Measurements from ENCODE around the gene RAPGEF3.

The RAPGEF3 gene, protein sequence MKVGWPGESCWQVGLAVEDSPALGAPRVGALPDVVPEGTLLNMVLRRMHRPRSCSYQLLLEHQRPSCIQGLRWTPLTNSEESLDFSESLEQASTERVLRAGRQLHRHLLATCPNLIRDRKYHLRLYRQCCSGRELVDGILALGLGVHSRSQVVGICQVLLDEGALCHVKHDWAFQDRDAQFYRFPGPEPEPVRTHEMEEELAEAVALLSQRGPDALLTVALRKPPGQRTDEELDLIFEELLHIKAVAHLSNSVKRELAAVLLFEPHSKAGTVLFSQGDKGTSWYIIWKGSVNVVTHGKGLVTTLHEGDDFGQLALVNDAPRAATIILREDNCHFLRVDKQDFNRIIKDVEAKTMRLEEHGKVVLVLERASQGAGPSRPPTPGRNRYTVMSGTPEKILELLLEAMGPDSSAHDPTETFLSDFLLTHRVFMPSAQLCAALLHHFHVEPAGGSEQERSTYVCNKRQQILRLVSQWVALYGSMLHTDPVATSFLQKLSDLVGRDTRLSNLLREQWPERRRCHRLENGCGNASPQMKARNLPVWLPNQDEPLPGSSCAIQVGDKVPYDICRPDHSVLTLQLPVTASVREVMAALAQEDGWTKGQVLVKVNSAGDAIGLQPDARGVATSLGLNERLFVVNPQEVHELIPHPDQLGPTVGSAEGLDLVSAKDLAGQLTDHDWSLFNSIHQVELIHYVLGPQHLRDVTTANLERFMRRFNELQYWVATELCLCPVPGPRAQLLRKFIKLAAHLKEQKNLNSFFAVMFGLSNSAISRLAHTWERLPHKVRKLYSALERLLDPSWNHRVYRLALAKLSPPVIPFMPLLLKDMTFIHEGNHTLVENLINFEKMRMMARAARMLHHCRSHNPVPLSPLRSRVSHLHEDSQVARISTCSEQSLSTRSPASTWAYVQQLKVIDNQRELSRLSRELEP

GRCh38 chr12:47758834-47759690 is at the start of gene RAPGEF3:
TSS of gene RAPGEF3 (minus strand) at chr12:47758880. CDS start at chr12:47758556, 324 bp downstream.
- no peaks in the 10 kb centered on the region for H3K9me3 ChIP-seq (replicated peaks in 1 of 11)
- no peak for TF ChIP-seq Cebpa-rat (IDR thresholded peaks at IDR 0.05)
- H3K4me2 ChIP-seq, result peak within 1 kb of the TSS; percentile 94 to 100 (median 97)
- no peaks in the 10 kb centered on the region for H4K20me1 ChIP-seq
- H3K27ac ChIP-seq, result peak within 1 kb of the TSS; percentile 66 to 88 (median 80); a peak in 21 of 22 replicates
- H3K36me3 ChIP-seq, result no peaks in the 10 kb centered on the region
- H3K4me3 ChIP-seq, result peak within 1 kb of the TSS; percentile 54 to 73 (median 62)
- no peaks in the 10 kb centered on the region for H3K27me3 ChIP-seq
- peaks cover 65 to 93% (median 86%) of the 10 kb centered on the region in 10 experiments for H3K4me1 ChIP-seq
- peak within 1 kb of the TSS; percentile 66 to 83 (median 77) for H3K9ac ChIP-seq

DNA sequence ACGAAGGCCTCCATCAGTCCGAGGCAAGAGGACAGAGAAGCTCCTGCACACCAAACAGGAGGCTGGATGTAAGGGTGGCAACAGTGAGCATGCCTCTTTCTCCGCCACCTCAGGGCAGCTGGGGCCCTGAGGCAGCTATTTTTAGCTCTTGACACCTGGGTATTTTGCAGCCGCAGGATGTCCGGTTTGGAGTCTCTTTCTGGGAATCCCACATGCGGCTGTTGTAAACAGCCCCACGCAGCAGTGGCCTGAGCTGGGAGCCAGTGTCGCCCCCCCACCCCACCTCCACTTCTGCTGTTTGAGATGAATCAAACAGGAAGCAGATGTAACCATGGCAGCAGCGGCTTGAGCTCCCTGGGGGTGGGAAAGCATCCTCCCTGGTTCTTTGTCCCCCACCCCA is 49.4 kb upstream of the RAPGEF3 start:
- Histone ChIP-seq H3K27me3 (no peaks in the 10 kb centered on the region), H3K9me3 (replicated peaks in 1 of 11) (no peaks in the 10 kb centered on the region), H3K9ac (peak overlapping the region; percentile 75 to 91 (median 80)), H3K27ac (peak overlapping the region; percentile 59 to 98 (median 96); a peak in 21 of 22 replicates), H3K4me3 (peak overlapping the region in 9 of 10 experiments; percentile 3 to 57 (median 46); a peak in 15 of 20 replicates), H4K20me1 (peaks cover 0 to 93% (median 88%) of the 10 kb centered on the region in 11 experiments; a peak in 19 of 22 replicates), H3K4me1 (peaks cover 97 to 98% (median 98%) of the 10 kb centered on the region in 10 experiments), H3K4me2 (peak overlapping the region; percentile 90 to 100 (median 99)), H3K36me3 (peaks cover 0 to 40% (median 29%) of the 10 kb centered on the region in 11 experiments; a peak in 15 of 22 replicates)
- TF ChIP-seq Cebpa-rat (IDR thresholded peaks at IDR 0.05), result no peak

GRCh38 chr12:47807338-47807737 is 48.7 kb upstream of the RAPGEF3 start:
- Histone ChIP-seq H3K36me3 (peaks cover 0 to 45% (median 29%) of the 10 kb centered on the region in 11 experiments; a peak in 15 of 22 replicates), H3K4me2 (peak overlapping the region; percentile 90 to 100 (median 99)), H3K4me1 (peaks cover 100% of the 10 kb centered on the region in 10 experiments), H3K9me3 (replicated peaks in 1 of 11) (no peaks in the 10 kb centered on the region), H3K27ac (peak overlapping the region in 10 of 11 experiments; percentile 84 to 98 (median 96); a peak in 21 of 22 replicates), H3K27me3 (no peaks in the 10 kb centered on the region), H3K4me3 (peak overlapping the region in 5 of 10 experiments; percentile 33 to 57 (median 48); a peak in 6 of 20 replicates), H4K20me1 (peaks cover 0 to 98% (median 93%) of the 10 kb centered on the region in 11 experiments; a peak in 19 of 22 replicates), H3K9ac (peak overlapping the region in 10 of 11 experiments; percentile 75 to 91 (median 80); a peak in 20 of 22 replicates)
- no peak for TF ChIP-seq Cebpa-rat (IDR thresholded peaks at IDR 0.05)

DNA sequence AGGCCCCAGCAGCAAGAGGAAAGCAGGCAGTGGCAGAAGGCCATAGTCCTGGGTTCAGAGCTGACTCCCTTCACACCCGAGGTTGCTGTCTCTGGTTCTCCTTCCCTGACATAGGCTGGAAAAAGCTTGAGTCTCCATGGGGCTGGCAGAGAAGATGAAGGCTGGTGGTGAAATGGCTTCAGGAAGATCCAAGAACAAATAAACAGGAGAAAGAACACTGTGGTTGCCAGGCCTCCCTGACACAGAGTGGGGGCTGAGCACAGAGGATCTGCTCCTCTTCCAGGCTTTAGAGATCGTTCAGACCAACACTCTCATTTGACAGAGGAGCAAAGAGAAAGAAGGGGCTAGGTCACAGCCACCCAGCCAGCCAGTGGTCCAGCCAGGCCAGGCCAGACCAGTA is 46.7 kb upstream of the RAPGEF3 start:
- no peak for TF ChIP-seq Cebpa-rat (IDR thresholded peaks at IDR 0.05)
- Histone ChIP-seq H3K36me3 (peaks cover 0 to 56% (median 36%) of the 10 kb centered on the region in 11 experiments; a peak in 16 of 22 replicates), H3K4me1 (peaks cover 100% of the 10 kb centered on the region in 10 experiments), H3K9ac (peak overlapping the region in 9 of 11 experiments; percentile 7 to 79 (median 40); a peak in 14 of 22 replicates), H3K27ac (peak overlapping the region in 10 of 11 experiments; percentile 8 to 98 (median 40); a peak in 15 of 22 replicates), H4K20me1 (peaks cover 0 to 99% (median 96%) of the 10 kb centered on the region in 11 experiments; a peak in 19 of 22 replicates), H3K9me3 (replicated peaks in 1 of 11) (no peaks in the 10 kb centered on the region), H3K4me2 (peak overlapping the region; percentile 90 to 100 (median 99)), H3K27me3 (no peaks in the 10 kb centered on the region), H3K4me3 (no peak overlapping the region)

GRCh38 chr12:47804171-47804570 is 45.5 kb upstream of the RAPGEF3 start:
- H3K27ac ChIP-seq, result peak overlapping the region in 5 of 11 experiments; percentile 8 to 80 (median 78); a peak in 8 of 22 replicates
- peak overlapping the region in 7 of 11 experiments; percentile 12 to 79 (median 64); a peak in 9 of 22 replicates for H3K9ac ChIP-seq
- peaks cover 100% of the 10 kb centered on the region in 10 experiments for H3K4me1 ChIP-seq
- no peak for TF ChIP-seq Cebpa-rat (IDR thresholded peaks at IDR 0.05)
- 0 out of 20 replicates have a peak overlapping the region, but pooled peaks of 1 of the 10 experiments have one; percentile 3 for H3K4me3 ChIP-seq
- H3K27me3 ChIP-seq, result no peaks in the 10 kb centered on the region
- peaks cover 4 to 100% (median 99%) of the 10 kb centered on the region in 11 experiments; a peak in 20 of 22 replicates for H4K20me1 ChIP-seq
- no peaks in the 10 kb centered on the region for H3K9me3 ChIP-seq (replicated peaks in 1 of 11)
- peaks cover 3 to 66% (median 44%) of the 10 kb centered on the region in 11 experiments; a peak in 19 of 22 replicates for H3K36me3 ChIP-seq
- peak overlapping the region; percentile 90 to 100 (median 99) for H3K4me2 ChIP-seq

DNA sequence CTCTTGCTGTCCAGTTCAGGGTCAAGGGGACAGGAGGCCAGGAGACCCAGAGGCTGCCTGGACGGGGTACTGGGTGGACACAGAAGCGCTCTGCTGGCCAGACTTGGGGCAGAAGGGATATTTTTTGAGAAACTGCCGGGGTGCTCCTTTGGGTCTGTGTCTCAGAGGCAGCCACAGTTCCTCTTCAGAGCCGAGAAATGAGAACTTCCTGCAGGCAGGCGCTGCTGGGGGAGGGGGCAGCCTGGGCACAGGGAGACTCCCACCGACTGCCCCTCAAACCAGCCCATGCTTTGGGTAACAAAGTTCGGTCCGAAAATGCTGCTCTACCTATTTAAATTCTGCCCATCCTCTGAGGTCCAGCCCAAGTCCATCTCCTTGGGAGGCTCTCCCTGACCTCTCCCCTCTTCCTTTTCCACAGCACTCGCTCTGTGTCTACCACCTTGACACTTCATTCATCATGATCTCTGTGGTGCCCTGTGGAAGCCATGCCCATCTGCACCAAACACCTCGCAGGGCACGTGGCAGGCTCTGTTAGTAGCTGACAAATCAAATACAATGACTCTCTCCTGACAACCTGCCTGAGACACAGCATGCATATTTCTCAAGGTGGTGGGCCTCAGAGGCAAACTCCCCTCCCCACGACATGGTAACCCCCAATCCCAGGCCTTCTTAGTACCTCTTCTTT is 44.7 kb upstream of the RAPGEF3 start:
- peak overlapping the region; percentile 90 to 100 (median 99) for H3K4me2 ChIP-seq
- no peaks in the 10 kb centered on the region for H3K27me3 ChIP-seq
- H3K9ac ChIP-seq, result peak overlapping the region; percentile 56 to 76 (median 72); a peak in 21 of 22 replicates
- no peaks in the 10 kb centered on the region for H3K9me3 ChIP-seq (replicated peaks in 1 of 11)
- peak overlapping the region; percentile 10 to 56 (median 29); a peak in 12 of 20 replicates for H3K4me3 ChIP-seq
- H3K36me3 ChIP-seq, result peaks cover 12 to 74% (median 53%) of the 10 kb centered on the region in 11 experiments
- H3K27ac ChIP-seq, result peak overlapping the region; percentile 62 to 80 (median 74)
- peaks cover 12 to 100% (median 100%) of the 10 kb centered on the region in 11 experiments; a peak in 20 of 22 replicates for H4K20me1 ChIP-seq
- peaks cover 93 to 100% (median 97%) of the 10 kb centered on the region in 10 experiments for H3K4me1 ChIP-seq
- TF ChIP-seq Cebpa-rat (IDR thresholded peaks at IDR 0.05), result no peak

DNA sequence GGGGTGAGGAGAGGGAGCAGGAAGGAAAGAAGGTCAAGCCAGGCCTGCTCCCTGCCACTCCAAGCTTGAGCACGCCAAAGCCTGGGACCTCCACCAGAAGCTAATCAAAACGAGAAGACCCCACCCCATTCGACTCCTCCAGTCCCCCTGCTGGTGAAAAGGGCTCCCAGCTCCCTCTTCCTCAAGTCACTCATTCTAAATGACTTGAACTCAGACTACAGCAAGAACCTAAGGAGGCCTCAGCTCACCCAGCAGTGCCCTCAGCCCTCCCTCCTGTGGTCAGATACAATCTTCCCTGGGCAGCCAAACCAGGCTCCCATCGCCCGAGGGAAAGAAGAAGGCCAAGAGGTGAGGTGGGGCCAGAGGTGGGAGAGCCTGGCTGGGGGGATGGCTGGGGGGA is 43.6 kb upstream of the RAPGEF3 start:
- H3K27me3 ChIP-seq, result no peaks in the 10 kb centered on the region
- H3K9ac ChIP-seq, result peak overlapping the region; percentile 56 to 76 (median 72); a peak in 21 of 22 replicates
- peak overlapping the region in 7 of 10 experiments; percentile 18 to 56 (median 38); a peak in 8 of 20 replicates for H3K4me3 ChIP-seq
- peak overlapping the region; percentile 90 to 100 (median 99) for H3K4me2 ChIP-seq
- peak overlapping the region; percentile 62 to 80 (median 74) for H3K27ac ChIP-seq
- no peak for TF ChIP-seq Cebpa-rat (IDR thresholded peaks at IDR 0.05)
- peaks cover 83 to 90% (median 87%) of the 10 kb centered on the region in 10 experiments for H3K4me1 ChIP-seq
- H3K9me3 ChIP-seq (replicated peaks in 1 of 11), result no peaks in the 10 kb centered on the region
- H3K36me3 ChIP-seq, result peaks cover 22 to 84% (median 63%) of the 10 kb centered on the region in 11 experiments
- H4K20me1 ChIP-seq, result peaks cover 12 to 100% (median 100%) of the 10 kb centered on the region in 11 experiments; a peak in 20 of 22 replicates
